HepG2 (cell line): ENCODE data around the gene LRRC4C. TPM values are rescaled to one million over a fixed set of nuclear protein-coding genes. Genes with fewer than 3 reads are reported as not detected.

Experiments used
- ATAC-seq: fragments of 200-7000 bp; cut with Tn5 transposase; 3 replicates; pipeline ENCODE4 v1.9.1; 2020; ENCODE audit warnings: mild to moderate bottlenecking, moderate library complexity
- BruUV-seq: library from RNA; stranded (reverse); fragments of 400-500 nt; replicated peaks from 2 replicates; lab custom pipeline; 2021; lab: Mats Ljungman, UMichigan
- CTCF ChIA-PET: fragments of 300-600 bp; formaldehyde crosslinking; extraction: SDS; loops from one replicate; lab custom pipeline; 2021; ENCODE audit warnings: low total read pairs, inconsistent platforms, low intra/inter-chr PET ratio; lab: Yijun Ruan, JAX
- POLR2A ChIA-PET: fragments of 350-600 bp; sonication (Branson Sonifier 250); formaldehyde crosslinking; loops from one replicate; lab custom pipeline; 2020; ENCODE audit warnings: antibody characterized with exemption, inconsistent platforms; lab: Yijun Ruan, JAX
- DNase-seq: peaks from one replicate; pipeline ENCODE4 v3.0.0-alpha.2; 2015; ENCODE audit warnings: low spot score
- FAIRE-seq: peaks from 3 replicates; lab custom pipeline; 2011; peaks lifted over from hg19 to GRCh38; lab: Jason Lieb, UNC
- H2AFZ ChIP-seq: one replicate; pipeline ENCODE4 v1.6.1; 2011; ENCODE audit warnings: low read length, inconsistent platforms
- H3K27ac ChIP-seq: fragments of 300-600 bp; 3 replicates; pipeline ENCODE4 v1.8.0; 2011; ENCODE audit warnings: mixed run types, mild to moderate bottlenecking, mixed read lengths, low read length, inconsistent platforms; ENCODE audit not compliant: insufficient read depth; ENCODE audit errors: extremely low read length
- H3K27me3 ChIP-seq, 2 experiments: fragments of 200-600 bp in 1 of 2; 2 replicates in 1 of 2; 3 replicates in 1 of 2; pipeline versions ENCODE4 v1.6.0 to v1.8.0; 2011; ENCODE audit warnings: low read length in 2 of 2, mild to moderate bottlenecking in 2 of 2, moderate library complexity in 2 of 2, inconsistent platforms in 1 of 2; ENCODE audit not compliant: insufficient read depth in 2 of 2, control insufficient read depth in 1 of 2
- H3K36me3 ChIP-seq, 2 experiments: fragments of 200-600 bp in 1 of 2; replicated peaks in 1 of 2; 2 replicates in 1 of 2; 3 replicates in 1 of 2; pipeline versions ENCODE4 v1.5.1 to v1.8.0; 2011; ENCODE audit warnings: low read length in 2 of 2, inconsistent platforms in 1 of 2; ENCODE audit not compliant: insufficient read depth in 2 of 2, control insufficient read depth in 1 of 2
- H3K4me1 ChIP-seq: 2 replicates; pipeline ENCODE4 v1.5.1; 2012; ENCODE audit warnings: low read length, inconsistent platforms; ENCODE audit not compliant: insufficient read depth
- H3K4me2 ChIP-seq: 2 replicates; pipeline ENCODE4 v1.6.0; 2011; ENCODE audit warnings: low read depth, low read length, inconsistent platforms
- H3K4me3 ChIP-seq, 3 experiments: fragments of 200-600 bp in 1 of 3; sonication (generic), shearing (Covaris generic) in 1 of 3; replicated peaks in 1 of 3; 2 replicates each; pipeline ENCODE4 v1.5.1; 2011 to 2016; ENCODE audit warnings: low read length in 3 of 3, inconsistent platforms in 2 of 3, low read depth in 2 of 3, mild to moderate bottlenecking in 2 of 3, control low read depth in 1 of 3, mixed read lengths in 1 of 3; ENCODE audit not compliant: insufficient read depth in 1 of 3
- H3K79me2 ChIP-seq: one replicate; pipeline ENCODE4 v1.6.1; 2011; ENCODE audit warnings: low read length, inconsistent platforms; ENCODE audit not compliant: insufficient read depth
- H3K9ac ChIP-seq: 2 replicates; pipeline ENCODE4 v1.6.0; 2011; ENCODE audit warnings: mild to moderate bottlenecking, low read depth, low read length, inconsistent platforms; ENCODE audit not compliant: insufficient read depth
- H3K9me3 ChIP-seq: 2 replicates; pipeline ENCODE4 v1.5.1; 2012; ENCODE audit warnings: mild to moderate bottlenecking, low read length
- H4K20me1 ChIP-seq: 2 replicates; pipeline ENCODE4 v1.6.0; 2011; ENCODE audit warnings: inconsistent platforms, mild to moderate bottlenecking, low read length, moderate library complexity; ENCODE audit not compliant: insufficient read depth
- ERF ChIP-seq: IDR thresholded peaks from 2 replicates; pipeline ENCODE4 v1.6.1; 2018; ENCODE audit warnings: missing biosample characterization, missing genetic modification reagents
- HNRNPK ChIP-seq: fragments of 200-400 bp; formaldehyde crosslinking; IDR thresholded peaks from 2 replicates; pipeline ENCODE4 v1.6.1; 2018; ENCODE audit warnings: low read length, low read depth, moderate library complexity, mild to moderate bottlenecking; ENCODE audit not compliant: poor library complexity, severe bottlenecking
- IRF1 ChIP-seq: sonication (generic); formaldehyde crosslinking; IDR thresholded peaks from 2 replicates; pipeline ENCODE4 v1.4.0; 2020; ENCODE audit warnings: low read depth, mild to moderate bottlenecking, missing genetic modification reagents
- KLF9 ChIP-seq: IDR thresholded peaks from 2 replicates; pipeline ENCODE4 v1.6.1; 2016; ENCODE audit warnings: low read depth
- MAFK ChIP-seq, 2 experiments: IDR thresholded peaks in 1 of 2; conservative IDR thresholded peaks in 1 of 2; 2 replicates each; pipeline ENCODE4 v1.6.1; 2011; ENCODE audit warnings: improper control_type of control experiment in 2 of 2, low read length in 2 of 2
- NPAS2 ChIP-seq: sonication (generic); formaldehyde crosslinking; IDR thresholded peaks from 2 replicates; pipeline ENCODE4 v1.8.0; 2022; ENCODE audit warnings: mild to moderate bottlenecking, missing genetic modification reagents, borderline replicate concordance
- REST ChIP-seq, 2 experiments: IDR thresholded peaks; 2 replicates each; pipeline ENCODE4 v1.6.1; 2011 to 2012; ENCODE audit warnings: low read length in 2 of 2, borderline replicate concordance in 1 of 2, low read depth in 1 of 2, mild to moderate bottlenecking in 1 of 2, moderate library complexity in 1 of 2
- RFX5 ChIP-seq: IDR thresholded peaks from 2 replicates; pipeline ENCODE4 v1.6.1; 2011; ENCODE audit warnings: low read depth, low read length, improper control_type of control experiment
- SP4 ChIP-seq: sonication (generic); formaldehyde crosslinking; IDR thresholded peaks from 2 replicates; pipeline ENCODE4 v1.8.1; 2023; ENCODE audit warnings: mild to moderate bottlenecking, missing genetic modification reagents
- TOE1 ChIP-seq: sonication (generic); formaldehyde crosslinking; IDR thresholded peaks from 2 replicates; pipeline ENCODE4 v1.4.0; 2020; ENCODE audit warnings: mild to moderate bottlenecking, missing genetic modification reagents
- ZBTB26 ChIP-seq: IDR thresholded peaks from 2 replicates; pipeline ENCODE4 v1.6.1; 2016; ENCODE audit warnings: missing compliant biosample characterization, missing genetic modification reagents, borderline replicate concordance
- ZC3H4 ChIP-seq: sonication (generic); formaldehyde crosslinking; IDR thresholded peaks from 2 replicates; pipeline ENCODE4 v1.4.0; 2020; ENCODE audit warnings: missing genetic modification reagents, borderline replicate concordance
- ZNF383 ChIP-seq: sonication (generic); formaldehyde crosslinking; IDR thresholded peaks from 2 replicates; pipeline ENCODE4 v1.4.0; 2020; ENCODE audit warnings: missing genetic modification reagents, mild to moderate bottlenecking, borderline replicate concordance
- ZSCAN31 ChIP-seq: sonication (generic); formaldehyde crosslinking; IDR thresholded peaks from 2 replicates; pipeline ENCODE4 v1.5.0; 2020; ENCODE audit warnings: low read depth, mild to moderate bottlenecking, missing genetic modification reagents
- WGBS: methylation state at CpG from one replicate; pipeline ENCODE4 v1.1.6; 2017; ENCODE audit warnings: low lambda C conversion rate; 5-methylcytosine and 5-hydroxymethylcytosine counted together
- in situ Hi-C: cut with HindIII; loops from 2 replicates; pipeline ENCODE4 v1.10.0; 2017; ENCODE audit warnings: low pct_unique_long_range_greater_than_20kb; ENCODE audit not compliant: extremely low pct_ligation_motif_present
- intact Hi-C: fragments of 100-400 bp; cut with micrococcal nuclease; formaldehyde crosslinking; loops from one replicate; pipeline ENCODE4 v1.10.0; 2022; ENCODE audit not compliant: unreplicated experiment
- polyA plus RNA-seq, 8 experiments: library from polyadenylated mRNA; depleted of rRNA in 3 of 8; stranded (reverse) in 7 of 8; unstranded in 1 of 8; fragments of >200 nt; fragmentation: Illumina TruSeq in 4 of 8; extraction: Trizol in 4 of 8; gene quantifications; 2 replicates each; pipeline versions ENCODE4 v1.2.1 to v1.2.3, GENCODE V29; 2011 to 2016; ENCODE audit warnings: low read depth in 4 of 8, missing spikeins in 1 of 8, mixed read lengths in 1 of 8; ENCODE audit not compliant: insufficient read depth in 1 of 8
- total RNA-seq, 5 experiments: library from RNA; depleted of rRNA; stranded (reverse); fragments of >200 nt; fragmentation: Illumina TruSeq; extraction: Trizol; gene quantifications; 2 replicates each; pipeline ENCODE4 v1.2.3, GENCODE V29; 2016; ENCODE audit warnings: low read depth in 1 of 5

The LRRC4C gene
- total and polyA plus RNA-seq, 2 of the 13 experiments (the other 11 are each of a cell fraction or from before 2014, with no cell fraction given) = not detected

GRCh38 chr11:40542821-40543220, 916.6 kb downstream of the LRRC4C start:
- intact Hi-C loops (no loop called here), in situ Hi-C loops (no loop called here)
- DNase-seq = no peak
- BruUV-seq = no TSS peak
- H4K20me1 ChIP-seq = no peaks in the 10 kb centered on the region
- 0% methylated on average over 1 of the region's 1 CpG for WGBS
- no peaks in the 10 kb centered on the region for H3K79me2 ChIP-seq
- POLR2A ChIA-PET = no interaction called here
- ATAC-seq = no peak
- H3K27ac ChIP-seq = no peak overlapping the region
- no peak overlapping the region for H2AFZ ChIP-seq
- H3K4me2 ChIP-seq = no peak overlapping the region
- no peaks in the 10 kb centered on the region for H3K4me1 ChIP-seq
- CTCF ChIA-PET = no interaction called here
- no peak overlapping the region for H3K9ac ChIP-seq
- TF ChIP-seq ZNF383 (CRISPR knock-in tag) (no peak), MAFK (conservative IDR thresholded peaks at IDR 0.05 in 1 of 2, IDR thresholded peaks at IDR 0.05 in 1 of 2; ENCODE audit: low read length in 2 of 2) (peak; percentile 11 to 66; a peak in 2 of 4 replicates)
- H3K4me3 ChIP-seq = no peak overlapping the region
- FAIRE-seq = no peak
- H3K27me3 ChIP-seq = no peaks in the 10 kb centered on the region
- H3K9me3 ChIP-seq = peaks cover 53% of the 10 kb centered on the region
- no peaks in the 10 kb centered on the region for H3K36me3 ChIP-seq

- H3K27ac ChIP-seq = no peak overlapping the region
- no peak for ATAC-seq
- 26% methylated on average over 3 of the region's 3 CpGs for whole genome bisulfite sequencing
- TF ChIP-seq ZC3H4 (CRISPR knock-in tag) = no peak
- TF ChIP-seq SP4 = no peak
- no peak for TF ChIP-seq ZBTB26
- no peak for TF ChIP-seq RFX5
- no peak for TF ChIP-seq KLF9 (CRISPR knock-in tag)
- no peak for TF ChIP-seq ERF (CRISPR knock-in tag)
- TF ChIP-seq NPAS2 = no peak
- TF ChIP-seq REST (IDR thresholded peaks at IDR 0.05; ENCODE audit: borderline replicate concordance in 1 of 2, low read depth in 1 of 2, low read length in 2 of 2) = no peak
- no peak for TF ChIP-seq HNRNPK
- no peak for TF ChIP-seq TOE1 (CRISPR knock-in tag)
- TF ChIP-seq ZSCAN31 (CRISPR knock-in tag) = no peak
- TF ChIP-seq IRF1 (CRISPR knock-in tag) = no peak
Observed at GRCh38 chr11:40537734-40538133, 921.7 kb downstream of the LRRC4C start.

More at GRCh38 chr11:40537734-40538133, 921.7 kb downstream of the LRRC4C start:
- Histone ChIP-seq H3K4me2 (no peak overlapping the region), H3K4me3 (no peak overlapping the region), H4K20me1 (no peaks in the 10 kb centered on the region), H3K9me3 (peaks cover 36% of the 10 kb centered on the region), H3K27me3 (no peaks in the 10 kb centered on the region), H2AFZ (no peak overlapping the region), H3K36me3 (no peaks in the 10 kb centered on the region), H3K79me2 (no peaks in the 10 kb centered on the region), H3K9ac (no peak overlapping the region), H3K4me1 (no peaks in the 10 kb centered on the region)
- ChIA-PET POLR2A (no interaction called here), CTCF (no interaction called here)
- no peak for DNase-seq
- in situ Hi-C loops = no loop called here
- FAIRE-seq = no peak
- intact Hi-C loops = no loop called here
- BruUV-seq = no TSS peak
